Daoy (cell line): ENCODE results near the gene AS3MT. TPM values are rescaled to one million over a fixed set of nuclear protein-coding genes. Genes with fewer than 3 reads are reported as not detected.
"Not testable (repeated sequence)": the region's sequence is repeated elsewhere in the genome, so short reads cannot be mapped to it uniquely, and the experiment has no call there.

Source experiments
- DNase-seq: peaks from one replicate; pipeline ENCODE4 v3.0.0-alpha.2; 2015; ENCODE audit warnings: low read depth
- total RNA-seq: library from RNA; depleted of rRNA; stranded (reverse); fragments of >200 nt; shearing (Covaris generic); gene quantifications from 2 replicates; pipeline ENCODE4 v1.2.3, GENCODE V29; 2014; rRNA removed

AS3MT gene, protein sequence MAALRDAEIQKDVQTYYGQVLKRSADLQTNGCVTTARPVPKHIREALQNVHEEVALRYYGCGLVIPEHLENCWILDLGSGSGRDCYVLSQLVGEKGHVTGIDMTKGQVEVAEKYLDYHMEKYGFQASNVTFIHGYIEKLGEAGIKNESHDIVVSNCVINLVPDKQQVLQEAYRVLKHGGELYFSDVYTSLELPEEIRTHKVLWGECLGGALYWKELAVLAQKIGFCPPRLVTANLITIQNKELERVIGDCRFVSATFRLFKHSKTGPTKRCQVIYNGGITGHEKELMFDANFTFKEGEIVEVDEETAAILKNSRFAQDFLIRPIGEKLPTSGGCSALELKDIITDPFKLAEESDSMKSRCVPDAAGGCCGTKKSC
- 0.34 and 0.54 TPM in 2 replicates for total RNA-seq

DNA sequence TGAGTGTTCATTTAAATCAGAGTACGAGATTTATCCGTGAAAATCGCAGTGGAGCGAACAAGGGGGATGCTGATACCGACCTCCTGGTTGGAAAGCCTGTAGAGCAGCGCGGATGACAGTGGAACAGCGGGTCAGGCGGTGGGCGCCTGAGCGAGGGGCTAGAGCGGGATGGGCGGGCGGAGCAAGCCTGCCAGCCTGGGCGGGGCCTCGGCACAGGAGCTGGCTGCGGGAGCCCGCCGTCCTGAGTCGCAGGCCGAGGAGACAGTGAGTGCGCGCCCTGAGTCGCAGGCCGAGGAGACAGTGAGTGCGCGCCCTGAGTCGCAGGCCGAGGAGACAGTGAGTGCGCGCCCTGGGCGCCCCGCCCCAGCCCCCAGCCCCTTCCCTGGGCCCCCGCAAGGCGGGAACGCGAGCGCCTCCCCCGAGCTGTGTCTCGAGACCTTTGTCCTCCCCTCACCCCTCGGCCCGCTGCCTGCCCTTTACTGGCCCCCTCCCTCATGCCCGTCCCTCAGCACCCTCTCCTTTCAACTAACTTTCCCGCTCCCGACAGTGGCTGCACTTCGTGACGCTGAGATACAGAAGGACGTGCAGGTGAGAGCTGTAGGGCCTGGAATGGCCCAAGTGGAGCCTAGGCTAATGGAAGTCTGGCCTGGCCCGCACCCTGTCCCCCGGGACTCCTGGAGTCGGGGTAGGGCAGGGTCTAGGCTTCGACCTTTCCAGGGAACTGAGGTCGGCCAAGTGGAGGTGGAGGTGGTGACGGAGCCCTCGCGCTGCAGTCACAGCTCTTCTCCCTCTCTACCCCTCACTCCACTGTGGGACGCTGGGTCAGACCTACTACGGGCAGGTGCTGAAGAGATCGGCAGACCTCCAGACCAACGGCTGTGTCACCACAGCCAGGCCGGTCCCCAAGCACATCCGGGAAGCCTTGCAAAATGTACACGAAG, at the start of gene AS3MT:
Gene AS3MT (plus strand): TSS at position 213 of the 941 bp plus-strand sequence. CDS start 123 bp downstream, at position 336.
- no peak for DNase-seq

DNA sequence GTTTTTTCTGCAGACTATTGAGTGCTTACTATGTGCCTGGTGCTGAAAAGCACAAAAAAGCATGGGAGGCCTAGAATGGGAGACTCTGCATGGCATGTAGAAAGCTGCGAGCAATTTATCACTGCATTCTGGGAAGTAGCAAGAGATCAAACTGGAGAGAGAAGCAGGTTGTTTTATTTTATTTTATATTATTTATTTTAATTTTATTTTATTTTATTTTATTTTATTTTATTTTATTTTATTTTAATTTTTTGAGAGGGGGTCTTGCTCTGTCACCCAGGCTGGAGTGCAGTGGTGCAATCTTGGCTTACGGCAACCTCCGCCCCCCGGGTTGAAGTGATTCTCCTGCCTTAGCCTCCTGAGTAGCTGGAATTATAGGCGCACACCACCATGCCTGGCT, 49.3 kb upstream of the AS3MT start:
- not testable (repeated sequence) for DNase-seq

DNA sequence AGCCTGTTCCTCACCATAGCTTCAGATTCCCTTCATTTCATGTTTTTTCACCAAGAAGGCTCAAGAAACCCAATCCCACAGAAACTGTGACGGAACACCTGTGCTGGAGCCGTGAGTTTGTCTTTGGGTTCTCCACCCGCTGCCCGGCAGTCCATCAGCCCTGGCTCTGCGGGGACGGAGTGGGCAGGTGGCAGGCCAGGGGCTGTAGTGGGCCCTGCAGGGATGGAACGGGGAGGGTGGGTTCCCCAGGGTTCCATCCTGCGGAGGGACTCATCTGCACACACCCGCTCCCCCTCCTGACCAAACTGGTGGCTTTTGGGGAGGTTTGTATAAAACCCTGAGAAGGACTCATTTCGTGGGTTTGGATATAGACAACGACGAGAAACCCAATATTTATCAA, 47.0 kb upstream of the AS3MT start:
- no peak for DNase-seq

DNA sequence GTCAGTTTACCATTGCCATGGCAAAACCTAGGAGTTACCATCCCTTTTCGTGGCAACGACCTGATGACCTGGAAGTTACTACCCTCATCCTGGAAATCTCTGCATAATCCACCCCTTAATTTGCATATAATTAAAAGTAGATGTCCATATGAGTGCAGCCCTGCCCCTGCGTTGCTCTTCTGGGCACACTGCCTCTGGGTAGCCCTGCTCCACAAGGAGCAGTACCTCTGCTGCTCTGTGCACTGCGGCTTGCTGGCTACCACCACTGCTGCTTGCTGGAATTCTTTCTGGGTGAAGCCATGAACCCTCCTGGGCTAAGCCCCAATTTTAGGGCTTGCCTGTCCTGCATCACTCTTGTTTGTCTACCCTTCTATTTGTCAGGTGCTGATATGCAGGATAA, 44.6 kb upstream of the AS3MT start:
- DNase-seq: no peak

DNA sequence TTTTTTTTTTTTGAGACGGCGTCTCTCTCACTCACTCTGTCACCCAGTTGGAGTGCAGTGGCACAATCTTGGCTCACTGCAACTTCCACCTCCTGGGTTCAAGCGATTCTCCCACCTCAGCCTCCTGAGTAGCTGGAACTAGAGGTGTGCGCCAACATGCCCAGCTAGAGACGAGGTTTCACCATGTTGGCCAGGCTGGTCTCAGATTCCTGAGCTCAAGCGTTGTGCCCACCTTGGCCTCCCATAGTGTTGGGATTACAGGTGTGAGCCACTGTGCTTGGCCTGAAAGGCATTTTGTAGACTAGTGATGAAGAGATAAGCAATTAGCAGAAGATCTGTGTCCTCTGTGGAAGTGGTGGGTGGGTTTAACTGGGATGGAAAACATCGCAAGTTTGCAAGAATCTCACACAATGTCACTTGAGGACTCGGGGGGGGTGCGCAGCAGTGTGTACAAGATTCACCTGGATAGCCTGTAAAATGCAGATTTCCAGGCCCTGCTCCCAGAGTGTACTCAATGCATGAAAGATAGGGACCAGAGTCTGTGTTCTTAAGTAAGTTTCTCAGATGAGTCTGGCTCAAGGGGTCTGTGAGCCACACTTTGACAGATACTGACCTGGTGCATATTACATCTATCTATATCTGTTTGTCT, 43.0 kb upstream of the AS3MT start:
- DNase-seq: no peak

DNA sequence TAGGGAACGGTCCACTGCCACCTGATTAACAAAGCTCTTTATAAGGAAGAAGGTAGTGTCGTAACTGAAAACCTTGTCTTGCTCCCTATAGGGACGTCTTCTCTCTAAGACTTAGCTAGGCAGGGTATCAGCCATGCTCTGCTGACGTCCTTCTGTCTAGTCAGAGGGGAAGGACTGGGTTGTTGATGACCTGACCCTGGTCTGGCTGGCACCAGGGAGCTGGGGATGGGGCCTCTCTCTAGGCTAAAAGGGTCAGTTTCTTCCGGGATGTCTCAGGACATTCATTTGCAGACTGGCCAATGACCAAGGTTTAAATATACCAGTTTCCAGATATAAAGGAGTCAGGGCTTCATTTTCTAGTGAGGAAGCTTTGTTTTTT, 41.7 kb upstream of the AS3MT start:
- no peak for DNase-seq

DNA sequence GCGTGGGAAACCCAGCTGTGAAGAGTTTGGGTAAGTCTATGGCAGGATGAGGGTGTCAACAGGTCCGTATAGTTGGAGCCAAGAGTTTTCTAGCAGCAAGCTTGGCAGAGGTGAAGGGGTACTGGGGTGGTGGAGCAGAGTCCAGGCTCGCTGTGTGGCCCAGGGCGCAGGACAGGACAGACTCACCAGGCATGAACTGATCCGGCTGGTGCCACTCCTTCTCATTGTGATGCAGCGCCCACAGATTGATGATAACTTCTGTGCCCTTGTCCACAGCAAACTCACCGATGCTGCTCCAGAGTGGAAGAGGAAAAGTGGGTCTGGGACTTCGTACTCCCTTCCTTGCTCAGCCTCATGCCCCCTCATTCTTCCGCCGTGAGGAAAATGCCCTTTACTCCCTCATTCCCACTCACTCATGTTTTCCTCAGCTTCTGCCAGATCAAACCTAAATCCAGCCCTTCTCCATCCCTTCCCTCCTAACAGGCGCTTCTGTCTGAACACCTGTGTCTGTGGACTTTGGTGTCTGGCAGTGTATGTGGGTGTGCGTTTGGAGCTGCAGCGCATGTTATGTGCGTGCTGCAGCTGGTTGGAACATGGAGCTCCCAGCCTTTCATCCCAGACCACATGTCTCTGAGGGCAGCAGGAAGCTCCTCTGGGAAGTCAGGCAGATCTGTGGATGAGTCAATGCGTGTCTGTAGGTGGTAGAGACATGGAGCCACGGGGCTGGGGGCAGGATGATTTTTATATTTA, 37.8 kb upstream of the AS3MT start:
- no peak for DNase-seq

DNA sequence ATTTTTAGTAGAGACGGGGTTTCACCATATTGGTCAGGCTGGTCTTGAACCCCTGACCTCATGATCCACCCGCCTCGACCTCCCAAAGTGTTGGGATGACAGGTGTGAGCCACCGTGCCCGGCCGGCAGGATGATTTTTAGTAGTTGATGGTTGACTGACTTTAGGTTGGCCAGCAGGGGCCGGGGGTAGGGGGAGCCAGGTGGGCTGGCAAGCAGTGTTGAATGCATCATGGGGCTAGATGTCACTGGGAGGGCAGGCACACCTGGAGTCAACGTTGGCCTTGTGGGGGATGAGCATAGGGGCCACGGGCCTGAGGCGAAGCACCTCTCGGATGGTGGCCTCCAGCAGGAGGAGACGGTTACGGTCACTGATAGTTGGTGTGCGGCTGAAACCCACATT, 37.0 kb upstream of the AS3MT start:
- DNase-seq: no peak

DNA sequence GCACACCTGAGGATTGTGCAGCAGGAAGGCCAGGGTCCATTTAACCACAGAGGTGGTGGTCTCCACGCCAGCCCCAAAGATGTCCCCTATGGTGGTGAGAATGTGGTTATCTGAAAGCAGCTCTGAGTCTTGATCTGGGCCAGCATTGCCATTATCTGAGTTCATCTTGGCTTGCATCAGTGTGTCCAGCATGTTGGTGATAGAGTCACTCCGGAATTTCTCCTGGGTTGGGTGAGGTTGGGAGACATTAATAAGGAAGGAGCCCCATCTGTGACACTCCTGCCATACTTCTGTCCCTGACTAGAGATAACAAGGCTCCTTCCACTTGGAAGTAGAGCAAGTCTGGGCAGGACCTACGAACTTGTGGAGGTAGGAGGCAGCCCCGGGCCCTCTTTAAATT, 36.3 kb upstream of the AS3MT start:
- no peak for DNase-seq

DNA sequence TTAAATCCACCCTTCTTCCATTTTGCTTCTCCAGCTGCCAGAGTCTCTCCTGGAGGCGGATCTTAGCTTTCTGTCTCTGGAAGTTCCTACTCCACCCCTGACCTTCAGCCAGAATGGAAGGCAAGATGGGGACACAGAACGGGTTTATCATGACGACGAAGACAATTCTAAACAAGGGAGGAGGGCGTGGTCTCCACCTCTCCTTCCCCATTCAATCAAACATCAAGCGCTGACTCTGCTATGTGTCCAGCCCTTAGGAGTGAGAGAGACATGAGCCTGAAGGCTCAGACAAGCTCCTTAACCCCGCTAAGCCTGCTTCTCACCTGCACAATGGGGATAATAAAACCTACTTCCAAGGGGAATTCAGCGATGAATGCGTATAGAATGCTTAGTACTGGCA, 35.1 kb upstream of the AS3MT start:
- DNase-seq: no peak

DNA sequence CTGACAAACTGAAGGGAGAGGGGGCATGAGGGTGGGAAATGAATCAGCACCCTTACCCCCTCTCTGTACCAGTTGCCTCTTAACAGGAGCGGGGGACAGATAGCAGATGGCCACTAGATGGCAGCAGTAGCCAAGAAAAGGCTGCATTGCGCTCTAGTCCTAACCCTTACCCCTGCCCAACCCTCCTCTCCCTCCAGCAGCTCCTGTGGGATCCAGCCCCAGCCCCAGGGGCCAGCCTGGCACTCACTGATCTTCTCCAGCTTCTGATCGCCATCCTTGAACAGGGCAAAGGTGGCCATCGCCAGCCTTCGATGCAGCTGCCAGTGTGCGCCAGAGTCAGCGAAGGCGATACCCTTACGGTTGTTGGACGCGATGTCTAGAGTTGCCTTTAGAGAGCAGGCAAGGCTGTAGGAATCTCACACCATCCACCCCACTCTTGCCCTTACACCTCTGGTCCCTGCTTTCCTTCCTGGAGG, 34.2 kb upstream of the AS3MT start:
- DNase-seq: peak; percentile 65

DNA sequence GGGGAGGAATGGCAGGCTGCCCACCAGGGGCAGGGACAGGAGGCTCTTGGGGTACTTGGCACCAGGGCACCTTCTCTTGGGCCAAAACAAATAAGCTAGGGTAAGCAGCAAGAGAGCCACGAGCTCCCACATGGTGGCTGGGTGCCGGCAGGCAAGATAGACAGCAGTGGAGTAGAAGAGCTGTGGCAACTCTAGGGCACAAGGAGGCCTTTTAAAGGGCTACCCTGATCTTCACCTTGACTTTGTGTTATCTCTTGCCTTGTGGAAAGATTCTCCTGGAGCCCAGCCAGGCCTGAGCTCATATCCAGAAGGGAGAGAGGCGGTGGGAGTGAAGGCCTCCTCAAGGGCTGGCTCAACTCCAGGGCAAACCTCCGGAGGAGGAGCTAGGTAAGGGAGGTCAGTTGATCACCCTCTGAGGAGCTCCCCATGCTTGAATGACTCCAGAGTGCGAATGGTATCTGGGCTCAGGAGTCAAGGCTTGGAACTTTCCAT, 32.0 kb upstream of the AS3MT start, which contains the start of gene CYP17A1:
Gene CYP17A1 (minus strand): TSS at position 184 of the 492 bp plus-strand sequence. CDS start 52 bp downstream, at position 132.
- DNase-seq: no peak

DNA sequence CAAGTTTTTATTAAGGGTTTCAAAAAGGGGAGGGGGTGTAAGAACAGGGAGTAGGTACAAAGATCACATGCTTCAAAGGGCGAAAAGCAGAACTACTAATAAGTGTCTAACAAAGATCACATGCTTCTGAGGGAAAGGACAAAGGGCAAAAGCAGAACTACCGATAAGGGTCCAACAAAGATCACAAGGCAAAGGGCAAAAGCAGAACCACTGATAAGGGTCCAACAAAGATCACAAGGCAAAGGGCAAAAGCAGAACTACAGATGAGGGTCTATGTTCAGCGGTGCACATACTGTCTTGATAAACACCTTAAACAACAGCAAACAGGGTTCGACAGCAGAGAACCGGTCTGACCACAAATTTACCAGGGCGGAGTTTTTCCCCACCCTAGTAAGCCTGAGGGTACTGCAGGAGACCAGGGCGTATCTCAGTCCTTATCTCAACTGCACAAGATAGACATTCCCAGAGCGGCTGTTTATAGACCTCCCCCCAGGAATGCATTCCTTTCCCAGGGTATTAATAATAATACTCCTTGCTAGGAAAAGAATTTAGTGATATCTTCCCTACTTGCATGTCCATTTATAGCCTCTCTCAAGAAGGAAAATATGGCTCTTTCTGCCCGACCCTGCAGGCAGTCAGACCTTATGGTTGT, 30.9 kb upstream of the AS3MT start:
- DNase-seq: not testable (repeated sequence)

DNA sequence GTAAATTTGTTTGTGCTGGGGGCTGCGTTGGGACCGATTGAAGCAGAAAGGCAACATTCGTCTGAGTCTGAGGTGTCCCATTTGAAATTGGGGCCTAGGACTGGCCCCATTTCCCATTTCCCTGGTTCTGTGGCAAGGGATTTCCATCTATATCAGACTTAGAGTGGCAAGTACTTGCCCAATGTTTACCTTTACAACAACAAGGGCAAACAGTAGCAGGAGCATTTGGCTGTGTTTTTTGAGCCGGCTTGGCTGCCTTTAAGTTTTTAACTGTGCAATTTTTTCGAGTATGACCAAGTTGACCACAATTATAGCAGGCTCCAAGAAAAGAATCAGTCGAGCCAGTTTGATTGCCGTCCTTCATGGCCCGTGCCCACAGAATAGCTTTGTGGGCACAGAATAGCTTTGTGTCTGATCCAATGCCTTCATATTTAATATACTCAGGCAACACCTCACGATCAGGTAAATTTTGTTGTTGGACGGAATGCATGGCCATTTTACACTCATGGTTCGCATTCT, 27.4 kb upstream of the AS3MT start:
- DNase-seq: no peak

DNA sequence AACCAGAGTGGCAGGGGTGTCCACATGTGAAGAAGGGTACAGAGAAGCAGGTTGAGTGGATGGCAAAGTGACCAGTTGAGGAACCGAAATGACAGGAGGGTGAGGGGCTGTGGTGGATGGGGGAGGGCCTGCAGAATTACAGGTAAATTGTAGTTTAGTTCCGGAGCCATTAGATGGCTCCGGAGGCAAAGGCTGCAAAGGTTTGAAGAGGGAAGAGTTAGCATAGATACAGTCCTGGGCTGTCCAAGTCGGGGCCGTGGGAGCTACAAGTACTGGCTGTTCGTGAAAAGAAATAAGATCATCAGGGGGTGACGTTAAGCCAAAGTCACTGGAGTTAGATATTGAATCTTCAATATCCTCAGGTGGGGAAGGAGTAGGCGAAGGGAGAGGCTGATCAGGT, 26.1 kb upstream of the AS3MT start:
- DNase-seq: not testable (repeated sequence)

DNA sequence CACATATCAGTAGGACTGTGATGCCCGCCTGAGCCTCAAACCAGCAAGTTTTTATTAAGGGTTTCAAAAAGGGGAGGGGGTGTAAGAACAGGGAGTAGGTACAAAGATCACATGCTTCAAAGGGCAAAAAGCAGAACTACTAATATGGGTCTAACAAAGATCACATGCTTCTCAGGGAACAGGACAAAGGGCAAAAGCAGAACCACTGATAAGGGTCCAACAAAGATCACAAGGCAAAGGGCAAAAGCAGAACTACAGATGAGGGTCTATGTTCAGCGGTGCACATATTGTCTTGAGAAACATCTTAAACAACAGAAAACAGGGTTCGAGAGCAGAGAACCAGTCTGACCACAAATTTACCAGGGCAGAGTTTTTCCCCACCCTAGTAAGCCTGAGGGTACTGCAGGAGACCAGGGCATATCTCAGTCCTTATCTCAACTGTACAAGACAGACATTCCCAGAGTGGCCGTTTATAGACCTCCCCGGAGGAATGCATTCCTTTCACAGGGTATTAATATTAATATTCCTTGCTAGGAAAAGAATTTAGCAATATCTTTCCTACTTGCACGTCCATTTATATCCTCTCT, 25.0 kb upstream of the AS3MT start:
- DNase-seq: not testable (repeated sequence)

DNA sequence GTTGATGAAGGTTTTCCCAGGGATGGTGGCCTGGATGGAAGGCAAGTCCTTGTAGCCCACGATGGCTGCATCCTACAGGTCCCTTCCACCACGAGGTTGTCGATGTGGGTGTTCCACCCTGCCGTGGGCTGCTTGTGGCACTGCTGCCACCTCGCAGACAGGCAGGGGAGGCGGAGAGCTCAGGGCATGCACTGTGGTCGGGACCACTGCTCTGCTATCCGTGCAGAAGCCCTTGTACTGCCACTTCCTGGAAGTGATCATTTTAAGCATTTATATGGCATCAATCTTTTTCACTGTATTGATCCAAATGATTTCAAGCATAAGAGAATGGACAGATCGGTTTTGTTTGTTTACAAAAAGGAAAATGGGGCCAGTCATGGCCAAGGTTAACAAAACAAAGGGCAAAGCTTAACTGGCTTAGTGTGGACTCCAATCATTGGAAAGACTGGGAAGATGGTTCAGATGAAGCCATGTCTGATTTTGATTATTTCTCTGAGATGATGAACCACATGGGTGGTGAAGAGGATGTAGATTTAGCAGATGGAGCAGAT, 23.8 kb upstream of the AS3MT start:
- no peak for DNase-seq

DNA sequence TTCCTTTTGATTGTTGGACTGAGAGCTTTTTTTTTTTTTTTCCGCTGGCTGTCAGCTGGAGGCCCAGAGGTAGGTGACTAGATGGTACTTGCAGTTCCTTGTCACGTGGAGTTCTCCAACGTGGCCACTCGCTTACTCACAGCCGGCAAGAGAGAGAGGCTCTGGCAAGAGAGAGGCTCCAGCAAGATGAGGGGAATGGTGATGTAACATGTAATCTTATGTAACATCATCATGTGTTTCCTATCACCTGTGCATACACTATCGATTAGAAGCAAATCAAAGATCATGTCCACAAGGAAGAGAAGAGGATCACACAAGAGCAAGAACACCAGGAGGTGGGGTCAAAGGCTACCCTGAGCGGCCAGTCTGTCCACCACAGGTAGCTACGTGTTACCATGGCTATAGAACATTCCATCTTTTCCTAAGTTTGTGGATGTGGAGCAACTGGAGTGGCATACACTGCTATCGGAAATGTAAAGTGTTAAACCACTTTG, 19.2 kb upstream of the AS3MT start:
- no peak for DNase-seq

DNA sequence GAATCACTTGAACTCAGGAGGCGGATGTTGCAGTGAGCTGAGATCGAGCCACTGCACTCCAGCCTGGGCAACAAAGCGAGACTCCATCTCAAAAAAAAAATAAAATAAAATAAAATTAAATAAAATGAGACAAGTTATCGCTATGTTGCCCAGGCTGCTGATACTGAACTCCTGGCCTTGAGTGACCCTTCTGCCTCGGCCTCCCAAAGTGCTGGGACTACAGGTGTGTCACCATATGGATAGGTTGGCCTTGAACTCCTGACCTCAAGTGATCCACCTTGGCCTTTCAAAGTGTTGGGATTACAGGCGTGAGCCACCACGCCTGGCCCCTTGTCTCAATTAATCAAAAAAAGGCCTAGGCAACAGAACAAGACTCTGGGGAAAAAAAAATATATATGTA, 16.0 kb upstream of the AS3MT start:
- not testable (repeated sequence) for DNase-seq
